Pancreas (tissue), 10 donors: ENCODE data around the gene KIF18A. TPM values are rescaled to one million over a fixed set of nuclear protein-coding genes. Genes with fewer than 3 reads are reported as not detected.

ENCODE experiments used
- ATAC-seq, 4 donors: fragments of 200-7000 bp; cut with Tn5 transposase; one replicate each; pipeline versions ENCODE4 v1.8.0 to v1.9.1; 2020; ENCODE audit warnings: mild to moderate bottlenecking in 4 of 4, moderate library complexity in 4 of 4
- DNase-seq, 6 donors: peaks; one replicate each; pipeline ENCODE4 v3.0.0-alpha.2; 2020
- FAIRE-seq: peaks from 2 replicates; lab custom pipeline; 2012; peaks lifted over from hg19 to GRCh38; lab: Jason Lieb, UNC
- H3K27ac ChIP-seq, 4 donors: fragments of 200-600 bp; sonication (generic); 1 replicate in 3 of 4; 2 replicates in 1 of 4; pipeline versions ENCODE4 v1.5.0 to v1.8.0; 2020
- H3K27me3 ChIP-seq, 4 donors: fragments of 200-600 bp; one replicate each; pipeline ENCODE4 v1.8.0; 2021
- H3K36me3 ChIP-seq, 3 donors: fragments of 200-600 bp; sonication (generic) in 1 of 3; one replicate each; pipeline versions ENCODE4 v1.5.0 to v1.8.0; 2020 to 2021
- H3K4me1 ChIP-seq, 3 donors: fragments of 200-600 bp; one replicate each; pipeline ENCODE4 v1.8.0; 2021
- H3K4me3 ChIP-seq, 4 donors: fragments of 200-600 bp; sonication (generic) in 2 of 4; one replicate each; pipeline versions ENCODE4 v1.5.0 to v1.8.0; 2020 to 2021
- H3K9me3 ChIP-seq, 4 donors: fragments of 200-600 bp; one replicate each; pipeline ENCODE4 v1.8.0; 2021
- CTCF ChIP-seq, 4 donors: fragments of 200-600 bp; sonication (generic) in 3 of 4; IDR thresholded peaks; one replicate each; pipeline versions ENCODE4 v1.5.0 to v1.8.0; 2021; ENCODE audit warnings: antibody characterized with exemption in 4 of 4
- WGBS, 2 donors: extraction: QIAGEN DNeasy Blood & Tissue Kit; methylation state at CpG; one replicate each; pipeline ENCODE4 v1.1.7; 2013; 5-methylcytosine and 5-hydroxymethylcytosine counted together
- intact Hi-C, 3 donors: fragments of 100-400 bp; cut with DNase I; formaldehyde crosslinking; loops; one replicate each; pipeline versions ENCODE4 v1.11.1 to v1.14.2; 2022
- polyA plus RNA-seq, 2 donors: library from polyadenylated mRNA; stranded (reverse); fragments of 200-250 nt; gene quantifications; one replicate each; pipeline ENCODE4 v1.2.3, GENCODE V29; 2013
- total RNA-seq, 6 donors: library from RNA; stranded (reverse); fragmentation: NEBNext Ultra II Directional in 4 of 6; extraction: Animal tissue kit (Norgen Biotek cat#: 25700) in 4 of 6; gene quantifications; one replicate each; pipeline versions ENCODE4 v1.2.1 to v1.2.4, GENCODE V29; 2021 to 2023
- donor health status: healthy with polysubstance abuse.
- donor health status: DM: no; HTN: no; CAD: no; lungs with moderate emphysema.
- donor health status: DM: no; HTN: no; CAD: no.
- donor health status: control.
- donor health status: control.
- donor health status: Bipolar disorder and iron deficiency.
- donor health status: DM: yes; HTN: yes; CAD: no.
- donor health status: DM: no; HTN: no; CAD: no.
- donor health status: DM: no; HTN: no; CAD: no.
- donor health status: DM: yes; HTN: yes; CAD: no.

The KIF18A gene
- total and polyA plus RNA-seq, 8 donors = 0.04 to 1.1 (median 0.29) TPM; not detected in 1

- no peaks in the 10 kb centered on the region for H3K36me3 ChIP-seq
- TF ChIP-seq CTCF (IDR thresholded peaks at IDR 0.05) = no peak
- ATAC-seq (no peak), FAIRE-seq (no peak), DNase-seq (no peak)
- no peak overlapping the region for H3K27ac ChIP-seq
- H3K4me3 ChIP-seq = no peak overlapping the region
- H3K9me3 ChIP-seq = no peaks in the 10 kb centered on the region
- H3K4me1 ChIP-seq = no peaks in the 10 kb centered on the region
- intact Hi-C loops = no loop called here
- no peaks in the 10 kb centered on the region for H3K27me3 ChIP-seq
These were observed 98.6 kb downstream of the KIF18A start for GRCh38 chr11:28009388-28009787.

- DNase-seq (no peak), ATAC-seq (no peak), FAIRE-seq (peak; percentile 88)
- Histone ChIP-seq H3K4me3 (no peak overlapping the region), H3K4me1 (no peaks in the 10 kb centered on the region), H3K27me3 (no peaks in the 10 kb centered on the region), H3K36me3 (no peaks in the 10 kb centered on the region), H3K9me3 (no peaks in the 10 kb centered on the region), H3K27ac (no peak overlapping the region)
- intact Hi-C loops = no loop called here
- TF ChIP-seq CTCF (IDR thresholded peaks at IDR 0.05) = no peak
These were observed 104.3 kb downstream of the KIF18A start for GRCh38 chr11:28003615-28004014.

GRCh38 chr11:27998552-27998951, 109.4 kb downstream of the KIF18A start:
- DNase-seq (no peak), ATAC-seq (no peak), FAIRE-seq (no peak)
- Histone ChIP-seq H3K4me3 (no peak overlapping the region), H3K9me3 (no peaks in the 10 kb centered on the region), H3K36me3 (no peaks in the 10 kb centered on the region), H3K27ac (no peak overlapping the region), H3K4me1 (no peaks in the 10 kb centered on the region), H3K27me3 (no peaks in the 10 kb centered on the region)
- intact Hi-C loops = no loop called here
- no peak for TF ChIP-seq CTCF (IDR thresholded peaks at IDR 0.05)

GRCh38 chr11:27997344-27997743, 110.6 kb downstream of the KIF18A start:
- Histone ChIP-seq H3K27ac (no peak overlapping the region), H3K36me3 (no peaks in the 10 kb centered on the region), H3K4me3 (no peak overlapping the region), H3K4me1 (no peaks in the 10 kb centered on the region), H3K9me3 (no peaks in the 10 kb centered on the region), H3K27me3 (no peaks in the 10 kb centered on the region)
- 86 to 96% methylated on average over 2 of the region's 2 CpGs for WGBS, 2 donors
- DNase-seq (no peak), ATAC-seq (no peak), FAIRE-seq (no peak)
- TF ChIP-seq CTCF (IDR thresholded peaks at IDR 0.05) = no peak
- intact Hi-C loops = no loop called here

GRCh38 chr11:27996066-27996465, 111.9 kb downstream of the KIF18A start:
- no peak for FAIRE-seq
- intact Hi-C loops = no loop called here
- Histone ChIP-seq H3K4me3 (no peak overlapping the region), H3K36me3 (no peaks in the 10 kb centered on the region), H3K4me1 (no peaks in the 10 kb centered on the region), H3K9me3 (no peaks in the 10 kb centered on the region), H3K27ac (no peak overlapping the region), H3K27me3 (no peaks in the 10 kb centered on the region)
- no peak for TF ChIP-seq CTCF (IDR thresholded peaks at IDR 0.05)
- no peak for DNase-seq
- 92 to 94% methylated on average over 2 of the region's 2 CpGs for WGBS, 2 donors
- ATAC-seq = no peak
